A673 (cell line): ENCODE results near the gene FKBP1A.

Experiments used
- CTCF ChIP-seq: fragments of 300-800, 200-600 bp; sonication (generic); conservative IDR thresholded peaks from 2 replicates; pipeline ENCODE4 v1.5.1; 2017; ENCODE audit warnings: low read depth, mild to moderate bottlenecking, antibody characterized with exemption, low read length, moderate library complexity, mixed read lengths
- EZH2 ChIP-seq: fragments of 200-600 bp; sonication (generic); IDR thresholded peaks from 2 replicates; pipeline ENCODE4 v1.6.1; 2017; ENCODE audit warnings: borderline replicate concordance, low read depth, mild to moderate bottlenecking, mixed read lengths, antibody characterized with exemption, low read length; ENCODE audit not compliant: poor library complexity, severe bottlenecking

- TF ChIP-seq CTCF (no peak), EZH2 (no peak)
These were observed 22.1 kb upstream of the FKBP1A start for GRCh38 chr20:1414982-1415381.
